Natural killer cell treated with Interleukin-12 subunit alpha and Interleukin-12 subunit beta and Interleukin-15 and Interleukin-18, amount 100 ng/mL, for 72 hours (primary cell): ENCODE data around the gene FCN2. TPM values are rescaled to one million over a fixed set of nuclear protein-coding genes. Genes with fewer than 3 reads are reported as not detected.

Experiments
- ATAC-seq, 2 donors: fragments of 150-1000 bp; cut with Tn5 transposase in 1 of 2; sonication (Bioruptor Pico), chemical (Tn5 transposase) in 1 of 2; 2 replicates each; pipeline ENCODE4 v1.10.0; 2021
- DNase-seq: peaks from one replicate; pipeline ENCODE4 v3.0.0; 2022; ENCODE audit warnings: low spot score
- H3K27ac Mint-ChIP-seq, 2 donors: 1 replicate in 1 of 2; 2 replicates in 1 of 2; pipeline ENCODE4 v1.8.0; 2022; ENCODE audit warnings: mixed read lengths in 2 of 2, mild to moderate bottlenecking in 1 of 2, moderate library complexity in 1 of 2
- H3K27me3 Mint-ChIP-seq, 2 donors: 1 replicate in 1 of 2; 2 replicates in 1 of 2; pipeline ENCODE4 v1.8.0; 2022; ENCODE audit warnings: mixed read lengths in 2 of 2
- H3K36me3 Mint-ChIP-seq: one replicate; pipeline ENCODE4 v1.8.0; 2022; ENCODE audit warnings: mixed read lengths
- H3K4me1 Mint-ChIP-seq, 2 donors: 1 replicate in 1 of 2; 2 replicates in 1 of 2; pipeline ENCODE4 v1.8.0; 2022; ENCODE audit warnings: low read depth in 2 of 2, mixed read lengths in 2 of 2, mild to moderate bottlenecking in 1 of 2
- H3K4me3 Mint-ChIP-seq: one replicate; pipeline ENCODE4 v1.8.0; 2022; ENCODE audit warnings: mixed read lengths
- H3K9me3 Mint-ChIP-seq: 2 replicates; pipeline ENCODE4 v1.8.0; 2022; ENCODE audit warnings: mixed read lengths
- total RNA-seq, 2 donors: library from RNA; stranded (reverse); gene quantifications; one replicate each; pipeline ENCODE4 v1.2.3, GENCODE V29; 2022

FCN2 gene
- total RNA-seq, 2 donors from 2014 or later, result not detected

GRCh38 chr9:134868751-134869553 is 11.7 kb upstream of the FCN2 start:
- Mint-ChIP-seq H3K9me3 (no peaks in the 10 kb centered on the region), H3K27me3 (peaks cover 0 to 3% of the 10 kb centered on the region in 2 donors), H3K27ac (no peak overlapping the region), H3K4me3 (no peak overlapping the region), H3K4me1 (no peaks in the 10 kb centered on the region), H3K36me3 (no peaks in the 10 kb centered on the region)
- ATAC-seq (peak in 1 of 2 donors; percentile 23), DNase-seq (peak; percentile 57)

GRCh38 chr9:134869554-134870300 is 10.9 kb upstream of the FCN2 start:
- DNase-seq, result peak; percentile 60

GRCh38 chr9:134870301-134870694 is 10.3 kb upstream of the FCN2 start:
- H3K4me1 Mint-ChIP-seq, result no peaks in the 10 kb centered on the region

More at GRCh38 chr9:134869554-134870300, 10.9 kb upstream of the FCN2 start:
- peaks cover 0 to 3% of the 10 kb centered on the region in 2 donors for H3K27me3 Mint-ChIP-seq
- no peak for ATAC-seq
- no peaks in the 10 kb centered on the region for H3K4me1 Mint-ChIP-seq
- H3K4me3 Mint-ChIP-seq, result no peak overlapping the region
- no peak overlapping the region for H3K27ac Mint-ChIP-seq
- H3K9me3 Mint-ChIP-seq, result no peaks in the 10 kb centered on the region
- no peaks in the 10 kb centered on the region for H3K36me3 Mint-ChIP-seq

GRCh38 chr9:134870746-134871662 is 9.6 kb upstream of the FCN2 start:
- DNase-seq, result no peak
- Mint-ChIP-seq H3K27me3 (peaks cover 0 to 3% of the 10 kb centered on the region in 2 donors), H3K4me3 (no peak overlapping the region), H3K4me1 (no peaks in the 10 kb centered on the region), H3K9me3 (no peaks in the 10 kb centered on the region), H3K36me3 (no peaks in the 10 kb centered on the region), H3K27ac (no peak overlapping the region)
- peak; percentile 16 to 21 for ATAC-seq

More at GRCh38 chr9:134870301-134870694, 10.3 kb upstream of the FCN2 start:
- peaks cover 0 to 3% of the 10 kb centered on the region in 2 donors for H3K27me3 Mint-ChIP-seq
- ATAC-seq (peak in 1 of 2 donors; percentile 52), DNase-seq (peak; percentile 56)
- H3K36me3 Mint-ChIP-seq, result no peaks in the 10 kb centered on the region
- H3K9me3 Mint-ChIP-seq, result no peaks in the 10 kb centered on the region
- H3K27ac Mint-ChIP-seq, result no peak overlapping the region
- H3K4me3 Mint-ChIP-seq, result no peak overlapping the region

- no peak overlapping the region for H3K27ac Mint-ChIP-seq
- no peaks in the 10 kb centered on the region for H3K9me3 Mint-ChIP-seq
- no peak overlapping the region for H3K4me3 Mint-ChIP-seq
- H3K4me1 Mint-ChIP-seq, result no peaks in the 10 kb centered on the region
- no peak for ATAC-seq
- peaks cover under 1 to 3% of the 10 kb centered on the region in 2 donors for H3K27me3 Mint-ChIP-seq
- DNase-seq, result no peak
- H3K36me3 Mint-ChIP-seq, result no peaks in the 10 kb centered on the region
Observed at GRCh38 chr9:134871697-134872340, 8.8 kb upstream of the FCN2 start.

GRCh38 chr9:134872482-134873231 is 8.0 kb upstream of the FCN2 start:
- Mint-ChIP-seq H3K27ac (no peak overlapping the region), H3K36me3 (no peaks in the 10 kb centered on the region), H3K4me1 (no peaks in the 10 kb centered on the region), H3K4me3 (no peak overlapping the region), H3K9me3 (no peaks in the 10 kb centered on the region), H3K27me3 (peaks cover 3 to 9% of the 10 kb centered on the region in 2 donors)
- ATAC-seq, result no peak
- DNase-seq, result no peak

- Mint-ChIP-seq H3K27me3 (peaks cover 6 to 16% of the 10 kb centered on the region in 2 donors), H3K4me3 (no peak overlapping the region), H3K9me3 (no peaks in the 10 kb centered on the region), H3K27ac (no peak overlapping the region), H3K36me3 (no peaks in the 10 kb centered on the region), H3K4me1 (no peaks in the 10 kb centered on the region)
- ATAC-seq (no peak), DNase-seq (no peak)
Observed at GRCh38 chr9:134875371-134875770, 5.2 kb upstream of the FCN2 start.

- Mint-ChIP-seq H3K27ac (no peak overlapping the region), H3K9me3 (no peaks in the 10 kb centered on the region), H3K4me3 (no peak overlapping the region), H3K4me1 (no peaks in the 10 kb centered on the region), H3K36me3 (no peaks in the 10 kb centered on the region), H3K27me3 (peaks cover 3 to 17% of the 10 kb centered on the region in 2 donors)
- no peak for ATAC-seq
- DNase-seq, result no peak
Observed at GRCh38 chr9:134877541-134877940, 3.1 kb upstream of the FCN2 start.

- H3K36me3 Mint-ChIP-seq, result no peaks in the 10 kb centered on the region
- no peak overlapping the region for H3K4me3 Mint-ChIP-seq
- no peaks in the 10 kb centered on the region for H3K9me3 Mint-ChIP-seq
- no peak overlapping the region for H3K27ac Mint-ChIP-seq
- peak in 1 of 2 donors; percentile 21 for ATAC-seq
- DNase-seq, result no peak
- H3K27me3 Mint-ChIP-seq, result peaks cover 3 to 17% of the 10 kb centered on the region in 2 donors
- H3K4me1 Mint-ChIP-seq, result no peaks in the 10 kb centered on the region
Observed at GRCh38 chr9:134879664-134880483, 736 bp upstream of the FCN2 start.

- H3K27me3 Mint-ChIP-seq, result peaks cover 4 to 17% of the 10 kb centered on the region in 2 donors
- DNase-seq, result no peak
- no peak overlapping the region for H3K27ac Mint-ChIP-seq
- no peaks in the 10 kb centered on the region for H3K4me1 Mint-ChIP-seq
- H3K36me3 Mint-ChIP-seq, result no peaks in the 10 kb centered on the region
- H3K9me3 Mint-ChIP-seq, result no peaks in the 10 kb centered on the region
- no peak overlapping the region for H3K4me3 Mint-ChIP-seq
- ATAC-seq, result no peak
Observed at GRCh38 chr9:134881313-134881670, 682 bp downstream of the FCN2 start.

- peaks cover 7 to 11% of the 10 kb centered on the region in 2 donors for H3K27me3 Mint-ChIP-seq
- no peaks in the 10 kb centered on the region for H3K36me3 Mint-ChIP-seq
- no peaks in the 10 kb centered on the region for H3K9me3 Mint-ChIP-seq
- no peak for ATAC-seq
- no peaks in the 10 kb centered on the region for H3K4me1 Mint-ChIP-seq
- H3K27ac Mint-ChIP-seq, result no peak overlapping the region
- no peak overlapping the region for H3K4me3 Mint-ChIP-seq
- no peak for DNase-seq
Observed at GRCh38 chr9:134882204-134882785, 1.7 kb downstream of the FCN2 start.
